Activated naive CD4-positive, alpha-beta T cell treated with Interleukin-2 at 50 U/mL for 16 hours (primary cell): ENCODE results near the gene DDI2.
"Not testable (repeated sequence)": the region's sequence is repeated elsewhere in the genome, so short reads cannot be mapped to it uniquely, and the experiment has no call there.

ENCODE experiments used
- DNase-seq: peaks from one replicate; pipeline ENCODE4 v3.0.0-alpha.2; 2020

The DDI2 gene

GRCh38 chr1:15637826-15638225 is 20.6 kb downstream of the DDI2 start:
- DNase-seq, result no peak

GRCh38 chr1:15639262-15639661 is 22.0 kb downstream of the DDI2 start:
- DNase-seq, result no peak

- no peak for DNase-seq
Observed at GRCh38 chr1:15639931-15640330, 22.7 kb downstream of the DDI2 start.

GRCh38 chr1:15640667-15641066 is 23.4 kb downstream of the DDI2 start:
- no peak for DNase-seq

- no peak for DNase-seq
Observed at GRCh38 chr1:15649937-15650336, 32.7 kb downstream of the DDI2 start.

GRCh38 chr1:15650433-15650832 is 33.2 kb downstream of the DDI2 start:
- no peak for DNase-seq

- DNase-seq, result not testable (repeated sequence)
Observed at GRCh38 chr1:15652130-15652529, 34.9 kb downstream of the DDI2 start.

GRCh38 chr1:15654091-15654690 is 36.9 kb downstream of the DDI2 start:
- no peak for DNase-seq

- no peak for DNase-seq
Observed at GRCh38 chr1:15656464-15656863, 39.2 kb downstream of the DDI2 start.

GRCh38 chr1:15657021-15657420 is 39.8 kb downstream of the DDI2 start:
- DNase-seq, result no peak

GRCh38 chr1:15660151-15660550 is 42.9 kb downstream of the DDI2 start:
- no peak for DNase-seq

GRCh38 chr1:15662477-15662876 is 45.2 kb downstream of the DDI2 start:
- no peak for DNase-seq

- DNase-seq, result no peak
Observed at GRCh38 chr1:15663925-15664324, 46.7 kb downstream of the DDI2 start.

GRCh38 chr1:15667362-15667761 is 50.1 kb downstream of the DDI2 start:
- DNase-seq, result no peak

GRCh38 chr1:15668089-15668754 is 51.0 kb downstream of the DDI2 start:
- DNase-seq, result no peak

- DNase-seq, result no peak
Observed at GRCh38 chr1:15669074-15669473, 51.8 kb downstream of the DDI2 start.

- no peak for DNase-seq
Observed at GRCh38 chr1:15669864-15670263, 52.6 kb downstream of the DDI2 start.

GRCh38 chr1:15671430-15671829 is 54.2 kb downstream of the DDI2 start:
- DNase-seq, result no peak

- DNase-seq, result no peak
Observed at GRCh38 chr1:15674386-15675159, 57.3 kb downstream of the DDI2 start.

GRCh38 chr1:15676010-15676409 is 58.8 kb downstream of the DDI2 start:
- no peak for DNase-seq

- DNase-seq, result no peak
Observed at GRCh38 chr1:15676688-15677661, 59.7 kb downstream of the DDI2 start.

GRCh38 chr1:15678578-15678977 is 61.3 kb downstream of the DDI2 start:
- no peak for DNase-seq

GRCh38 chr1:15680131-15680530 is 62.9 kb downstream of the DDI2 start:
- no peak for DNase-seq
